PC-9 (cell line): ENCODE data around the gene ADAP1. TPM values are rescaled to one million over a fixed set of nuclear protein-coding genes. Genes with fewer than 3 reads are reported as not detected.

Experiments
- BruUV-seq: library from RNA; stranded (reverse); fragments of 400-500 nt; replicated peaks from 2 replicates; lab custom pipeline; 2021; lab: Mats Ljungman, UMichigan
- CTCF ChIA-PET: fragments of 300-600 bp; sonication (Branson Sonifier 250); formaldehyde crosslinking; loops from one replicate; lab custom pipeline; 2022; ENCODE audit warnings: antibody characterized with exemption; lab: Charles Lee
- POLR2A ChIA-PET: fragments of 300-600 bp; sonication (Branson Sonifier 250); formaldehyde crosslinking; loops from one replicate; lab custom pipeline; 2022; ENCODE audit warnings: antibody characterized with exemption; ENCODE audit not compliant: unreplicated experiment; lab: Charles Lee
- DNase-seq, 2 experiments: peaks; one replicate each; pipeline versions ENCODE4 v3.0.0 to v3.0.0-alpha.2; 2015 to 2022; ENCODE audit warnings: mixed read lengths in 1 of 2
- H2AFZ ChIP-seq: fragments of 200-600 bp; sonication (generic); 2 replicates; pipeline ENCODE4 v1.8.1; 2017; ENCODE audit warnings: antibody characterized with exemption
- H3F3A ChIP-seq: fragments of 200-600 bp; sonication (generic); 2 replicates; pipeline ENCODE4 v1.8.1; 2017; ENCODE audit warnings: antibody characterized with exemption, mild to moderate bottlenecking, low read depth; ENCODE audit not compliant: insufficient read depth
- H3K27ac ChIP-seq: fragments of 200-600 bp; sonication (generic); 2 replicates; pipeline ENCODE4 v1.6.1; 2016; ENCODE audit warnings: mixed run types
- H3K27me3 ChIP-seq: fragments of 200-600 bp; sonication (generic); 2 replicates; pipeline ENCODE4 v1.6.1; 2016; ENCODE audit warnings: low read depth, mixed run types; ENCODE audit not compliant: insufficient read depth
- H3K36me3 ChIP-seq: fragments of 200-600 bp; sonication (generic); 2 replicates; pipeline ENCODE4 v1.6.1; 2016; ENCODE audit warnings: low read depth, mixed run types
- H3K4me1 ChIP-seq: fragments of 200-600 bp; sonication (generic); replicated peaks from 2 replicates; pipeline ENCODE4 v1.6.1; 2016; ENCODE audit warnings: mixed run types; ENCODE audit not compliant: insufficient read depth
- H3K4me2 ChIP-seq: fragments of 200-600 bp; sonication (generic); 2 replicates; pipeline ENCODE4 v1.6.1; 2017; ENCODE audit warnings: mixed run types
- H3K4me3 ChIP-seq: fragments of 200-600 bp; sonication (generic); 2 replicates; pipeline ENCODE4 v1.6.1; 2016; ENCODE audit warnings: mixed run types
- H3K79me2 ChIP-seq: fragments of 200-600 bp; sonication (generic); 2 replicates; pipeline ENCODE4 v1.6.1; 2017; ENCODE audit warnings: low read depth, mixed run types
- H3K9me2 ChIP-seq: fragments of 200-600 bp; sonication (generic); 2 replicates; pipeline ENCODE4 v1.8.1; 2017; ENCODE audit warnings: mild to moderate bottlenecking; ENCODE audit not compliant: insufficient read depth
- H3K9me3 ChIP-seq: fragments of 200-600 bp; sonication (generic); 2 replicates; pipeline ENCODE4 v1.8.1; 2016; ENCODE audit warnings: low read depth; ENCODE audit not compliant: insufficient read depth
- H4K20me1 ChIP-seq: fragments of 200-600 bp; sonication (generic); 2 replicates; pipeline ENCODE4 v1.8.1; 2017; ENCODE audit not compliant: insufficient read depth
- CTCF ChIP-seq: fragments of 200-600 bp; sonication (generic); conservative IDR thresholded peaks from 2 replicates; pipeline ENCODE4 v1.6.1; 2017; ENCODE audit warnings: mixed run types, antibody characterized with exemption, mild to moderate bottlenecking, moderate library complexity
- EZH2 ChIP-seq: fragments of 200-600 bp; sonication (generic); IDR thresholded peaks from 2 replicates; pipeline ENCODE4 v1.8.0; 2017; ENCODE audit warnings: antibody characterized with exemption, low read depth
- intact Hi-C: fragments of 100-400 bp; cut with micrococcal nuclease; formaldehyde crosslinking; loops from one replicate; pipeline ENCODE4 v1.10.0; 2022; ENCODE audit not compliant: unreplicated experiment
- total RNA-seq: library from RNA; stranded (reverse); gene quantifications from 2 replicates; pipeline ENCODE4 v1.2.3, GENCODE V29; 2021

Gene ADAP1
- total RNA-seq, 1 experiment from 2014 or later = 73.9 TPM

DNA sequence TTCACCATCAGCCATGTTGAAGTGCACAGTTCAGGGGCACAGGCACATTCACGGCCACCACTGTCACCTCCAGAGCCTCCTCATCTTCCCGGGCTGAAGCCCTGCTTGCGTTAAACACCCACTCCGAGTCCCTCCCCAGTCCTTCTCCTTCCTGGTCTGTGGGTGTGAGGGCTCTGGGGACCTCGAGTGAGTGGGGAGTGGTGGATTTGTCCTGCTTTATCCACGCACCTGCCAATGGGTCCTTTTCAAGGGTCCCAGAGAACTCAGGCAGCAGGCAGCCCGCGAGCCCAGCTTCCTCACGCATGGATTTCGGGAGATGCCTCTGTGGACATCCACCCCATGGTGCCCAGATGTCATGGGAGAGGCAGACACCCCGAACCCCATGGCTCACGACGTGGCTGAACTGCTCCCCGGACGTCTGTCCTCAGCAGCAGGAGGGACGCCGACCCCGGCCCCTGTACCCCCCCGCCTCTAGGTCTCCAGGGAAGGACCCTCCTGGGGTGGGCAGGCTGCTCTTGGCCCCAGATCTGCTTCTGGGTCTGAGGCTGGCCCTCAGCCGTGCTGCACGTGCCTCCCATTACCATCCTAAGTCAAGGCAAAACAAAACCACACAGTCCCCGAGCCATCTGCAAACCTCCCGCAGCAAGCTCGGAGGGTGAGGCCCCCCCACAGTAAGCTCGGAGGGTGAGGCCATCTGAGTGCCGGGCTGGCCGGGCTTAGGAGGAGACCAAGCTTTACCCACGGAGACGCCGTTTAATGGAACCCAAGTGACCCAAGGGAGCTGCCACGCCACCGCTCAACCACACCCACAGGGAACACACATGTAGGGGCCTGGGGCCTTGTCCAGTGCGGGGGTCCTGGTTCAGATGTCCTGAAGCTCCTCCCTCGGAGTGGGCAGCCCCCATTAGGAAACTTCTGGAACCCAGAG is 37.5 kb upstream of the ADAP1 start:
- no peak overlapping the region for H3K27ac ChIP-seq
- BruUV-seq = TSS peak; percentile 6
- H3K4me2 ChIP-seq = no peak overlapping the region
- no peak for TF ChIP-seq EZH2
- TF ChIP-seq CTCF = no peak
- no peaks in the 10 kb centered on the region for H3K9me2 ChIP-seq
- H3K4me1 ChIP-seq = no peaks in the 10 kb centered on the region
- DNase-seq = no peak
- POLR2A ChIA-PET = interaction anchor here (0.7 kb wide), 1 partner anchor 30 kb away, joined by 9 read pairs; no protein-coding TSS in a partner anchor
- no peaks in the 10 kb centered on the region for H3K79me2 ChIP-seq
- no peak overlapping the region for H3K4me3 ChIP-seq
- H3K36me3 ChIP-seq = no peaks in the 10 kb centered on the region
- no peaks in the 10 kb centered on the region for H3K27me3 ChIP-seq
- H3K9me3 ChIP-seq = no peaks in the 10 kb centered on the region
- CTCF ChIA-PET = interaction anchor here (1.1 to 3.4 kb wide), 3 partner anchors 14 to 184 kb away, joined by 3 to 25 read pairs (median 17); no protein-coding TSS in a partner anchor
- H2AFZ ChIP-seq = no peak overlapping the region
- no peaks in the 10 kb centered on the region for H3F3A ChIP-seq
- no peaks in the 10 kb centered on the region; the same call in 1 of the 2 replicates for H4K20me1 ChIP-seq
- intact Hi-C loops = no loop called here

DNA sequence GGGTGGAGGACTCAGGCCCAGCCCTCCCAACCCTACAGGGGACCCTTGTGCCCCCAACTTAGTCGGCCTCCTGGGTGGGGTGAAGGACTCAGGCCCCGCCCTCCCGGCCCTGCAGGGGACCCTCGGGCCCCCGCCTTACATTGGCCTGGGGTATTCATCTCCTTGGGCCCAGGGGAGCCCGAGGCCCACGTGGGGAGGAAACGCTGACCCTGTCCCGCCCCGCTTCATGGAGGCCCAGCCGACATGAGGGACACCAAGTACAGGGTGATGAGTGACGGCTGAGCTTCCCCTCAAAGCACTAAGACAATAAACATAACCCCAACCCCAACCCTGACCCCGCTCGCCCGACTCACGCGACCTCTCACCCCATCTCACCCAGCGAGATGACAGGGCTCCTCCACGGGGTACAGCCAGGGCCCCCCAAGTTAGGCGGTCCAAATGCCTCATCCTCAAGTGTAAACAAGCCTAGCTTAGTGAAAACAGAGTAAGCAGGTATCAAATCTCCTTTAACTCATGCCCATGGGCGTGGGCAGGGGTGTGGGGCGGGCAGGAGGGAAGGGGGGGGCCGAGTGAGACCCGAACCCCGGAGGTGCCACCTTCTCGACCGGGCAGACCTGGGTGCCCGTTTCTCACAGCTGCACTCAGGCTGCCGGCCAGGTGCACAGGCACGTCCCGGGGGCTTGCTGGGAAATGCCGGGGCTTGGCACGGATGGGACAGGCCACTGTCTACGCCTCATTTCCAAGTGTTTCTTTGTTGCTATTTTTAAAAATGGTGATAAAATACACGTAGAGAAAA is 36.7 kb upstream of the ADAP1 start:
- intact Hi-C loops = no loop called here
- Histone ChIP-seq H3K9me2 (no peaks in the 10 kb centered on the region), H2AFZ (no peak overlapping the region), H3K27ac (no peak overlapping the region), H4K20me1 (no peaks in the 10 kb centered on the region; the same call in 1 of the 2 replicates), H3K4me3 (no peak overlapping the region), H3K36me3 (no peaks in the 10 kb centered on the region), H3F3A (peaks cover 6% of the 10 kb centered on the region; the same call in 1 of the 2 replicates), H3K4me1 (no peaks in the 10 kb centered on the region), H3K79me2 (no peaks in the 10 kb centered on the region), H3K27me3 (no peaks in the 10 kb centered on the region), H3K9me3 (no peaks in the 10 kb centered on the region), H3K4me2 (no peak overlapping the region)
- BruUV-seq = no TSS peak
- no peak for DNase-seq
- CTCF ChIA-PET = interaction anchor here (0.6 to 2.7 kb wide), 4 partner anchors 63 to 185 kb away, joined by 3 to 17 read pairs (median 8); no protein-coding TSS in a partner anchor
- TF ChIP-seq EZH2 = no peak
- TF ChIP-seq CTCF = no peak
- POLR2A ChIA-PET = no interaction called here

GRCh38 chr7:990352-990932 is 36.0 kb upstream of the ADAP1 start:
- H3K9me3 ChIP-seq = no peaks in the 10 kb centered on the region
- no peak overlapping the region for H2AFZ ChIP-seq
- no peaks in the 10 kb centered on the region for H3K36me3 ChIP-seq
- no peaks in the 10 kb centered on the region for H3K9me2 ChIP-seq
- POLR2A ChIA-PET = no interaction called here
- no peak overlapping the region for H3K4me3 ChIP-seq
- intact Hi-C loops = no loop called here
- no peak for TF ChIP-seq CTCF
- no peak for TF ChIP-seq EZH2
- no peak overlapping the region for H3K4me2 ChIP-seq
- CTCF ChIA-PET = interaction anchor here (0.6 kb wide), 3 partner anchors 64 to 174 kb away, joined by 3 to 12 read pairs (median 3); no protein-coding TSS in a partner anchor
- DNase-seq = no peak
- H3K79me2 ChIP-seq = no peaks in the 10 kb centered on the region
- no peaks in the 10 kb centered on the region for H3K27me3 ChIP-seq
- H4K20me1 ChIP-seq = peaks cover 4% of the 10 kb centered on the region; the same call in 1 of the 2 replicates
- peaks cover 10% of the 10 kb centered on the region; the same call in 1 of the 2 replicates for H3F3A ChIP-seq
- H3K27ac ChIP-seq = no peak overlapping the region
- H3K4me1 ChIP-seq = no peaks in the 10 kb centered on the region
- BruUV-seq = no TSS peak
